Hypothalamus (tissue), 51 donors: Measurements from ENCODE around the gene TGM1.
"Not testable (repeated sequence)": the region's sequence is repeated elsewhere in the genome, so short reads cannot be mapped to it uniquely, and the experiment has no call there.

Experiments used
- DNase-seq, 51 donors: peaks; one replicate each; lab custom pipeline; 2025; lab: John Stamatoyannopoulos, UW

Gene TGM1

GRCh38 chr14:24255931-24256711 lies 6.9 kb downstream of the TGM1 start:
- DNase-seq: no peak

- DNase-seq: no peak
Measured at GRCh38 chr14:24255438-24255837, 7.5 kb downstream of the TGM1 start.

- no peak for DNase-seq
Measured at GRCh38 chr14:24254630-24255392, 8.2 kb downstream of the TGM1 start.

DNA sequence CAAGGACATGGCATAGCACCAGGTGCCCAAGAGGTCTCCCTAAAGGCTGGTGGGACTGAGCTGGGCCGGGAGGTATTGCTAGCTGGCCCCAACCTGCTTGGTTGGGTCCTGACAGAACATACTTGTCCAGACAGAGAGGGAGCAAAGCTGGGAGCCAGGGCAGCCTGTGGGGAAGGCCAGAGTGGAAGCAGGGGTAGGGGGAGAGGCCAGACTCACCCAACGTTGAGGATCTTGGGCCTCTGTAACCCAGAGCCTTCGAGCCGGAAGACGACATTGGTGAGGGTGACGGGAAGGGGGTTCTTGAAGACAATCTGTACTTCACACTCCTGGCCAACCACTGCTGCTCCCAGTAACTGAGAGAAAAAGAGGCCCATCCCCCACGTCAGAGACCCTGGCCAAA lies 9.0 kb downstream of the TGM1 start:
- DNase-seq: no peak

DNA sequence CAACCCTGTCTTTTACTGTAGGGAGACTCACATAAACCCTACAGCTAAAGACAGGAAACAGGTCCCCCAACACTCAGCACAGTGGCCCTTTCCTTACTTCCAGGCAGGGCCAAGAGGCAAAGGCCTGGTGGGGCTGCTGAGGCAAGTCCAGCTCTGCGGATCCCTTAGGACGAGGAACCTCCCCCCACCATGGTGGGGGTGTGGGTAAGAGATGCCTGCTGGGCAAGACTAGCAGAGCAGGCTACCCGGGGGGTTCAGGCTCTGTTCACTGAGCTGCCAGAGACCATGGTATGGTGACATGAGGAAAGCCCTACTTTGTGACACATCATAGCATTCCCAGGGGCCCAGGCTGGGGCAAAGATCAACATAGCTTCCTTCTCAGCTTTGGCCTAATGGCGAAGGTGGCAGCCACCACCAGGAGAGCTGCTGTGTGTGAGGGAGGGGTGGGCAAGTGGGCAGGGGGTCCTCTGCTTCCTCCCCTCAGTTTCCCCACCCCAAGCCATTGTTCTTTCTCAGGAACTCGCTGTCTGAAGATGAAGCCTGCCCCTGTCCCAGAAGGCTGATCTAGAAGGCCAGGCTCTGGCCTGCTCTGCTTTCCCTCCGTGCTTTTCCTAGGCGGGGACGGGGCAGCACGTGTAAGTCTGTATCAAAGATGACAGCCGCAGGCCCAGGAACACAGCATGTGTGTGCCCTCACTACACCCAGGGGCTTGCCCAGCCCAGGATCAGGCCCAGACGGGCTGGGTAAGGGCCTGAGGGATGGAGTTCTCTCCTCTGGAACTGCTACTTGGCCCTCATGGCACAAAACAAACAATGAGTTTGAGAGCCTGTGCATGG lies 10.5 kb downstream of the TGM1 start:
- DNase-seq: no peak

- DNase-seq: no peak
Measured at GRCh38 chr14:24251880-24252288, 11.1 kb downstream of the TGM1 start.

GRCh38 chr14:24250354-24250753 lies 12.6 kb downstream of the TGM1 start:
- no peak for DNase-seq

DNA sequence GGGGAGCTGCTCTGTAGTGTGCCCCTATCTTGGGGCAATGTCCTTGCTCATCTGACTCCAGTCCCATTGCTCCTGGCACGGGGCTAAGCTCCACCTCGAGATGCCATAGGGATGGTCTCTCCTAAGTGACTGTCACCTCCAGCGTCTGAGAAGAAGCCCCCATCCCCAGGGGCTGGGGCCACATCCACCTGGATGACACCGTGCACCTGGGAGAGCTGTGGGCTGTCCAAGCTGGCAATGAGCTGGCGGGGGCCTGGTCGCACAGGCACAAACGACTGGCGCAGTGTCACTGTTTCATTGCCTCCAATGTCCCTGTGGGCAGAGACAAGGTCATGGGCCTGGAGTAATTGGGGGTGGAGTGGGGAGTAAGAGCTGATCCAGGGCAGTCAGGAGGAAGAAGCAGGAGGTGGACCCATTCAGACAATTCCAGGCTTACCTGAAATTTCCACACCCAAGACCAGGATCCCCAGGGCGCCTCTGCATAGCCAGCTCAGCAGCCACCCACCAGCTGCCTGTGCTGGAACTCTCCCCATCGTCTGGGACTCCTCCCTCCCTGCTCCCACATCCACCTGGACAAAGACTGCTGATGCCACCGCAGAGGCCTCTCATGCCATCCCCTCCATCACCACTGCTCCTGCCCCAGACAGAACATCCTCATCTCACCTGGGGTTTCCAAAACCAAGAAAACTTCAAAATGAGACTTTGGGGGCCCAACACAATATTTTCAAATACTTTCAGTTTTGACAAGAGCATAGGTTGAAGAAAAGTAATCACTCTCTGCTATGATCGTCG lies 13.6 kb downstream of the TGM1 start:
- DNase-seq: no peak

DNA sequence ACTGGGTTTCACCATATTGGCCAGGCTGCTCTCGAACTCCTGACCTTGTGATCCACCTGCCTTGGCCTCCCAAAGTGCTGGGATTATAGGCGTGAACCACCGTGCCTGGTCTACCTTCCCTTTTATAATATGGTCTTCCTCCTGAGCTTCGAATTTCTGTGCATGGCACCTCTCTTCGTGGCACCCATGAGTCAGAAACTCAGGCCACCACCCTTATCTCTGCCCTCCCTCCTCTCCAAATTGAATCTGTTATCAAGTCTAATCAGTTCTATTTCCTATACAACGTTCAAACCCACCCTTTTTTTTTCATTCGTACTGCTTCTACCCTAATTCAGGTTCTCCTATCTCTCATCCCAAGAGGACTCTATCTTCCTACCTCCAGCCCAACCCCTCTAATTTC lies 15.6 kb downstream of the TGM1 start:
- DNase-seq: no peak

- DNase-seq: no peak
Measured at GRCh38 chr14:24246765-24247212, 16.2 kb downstream of the TGM1 start.

GRCh38 chr14:24245350-24245749 lies 17.6 kb downstream of the TGM1 start:
- not testable (repeated sequence) for DNase-seq

GRCh38 chr14:24243336-24243836 lies 19.6 kb downstream of the TGM1 start:
- DNase-seq: peak in 1 of 51 donors; percentile 45

GRCh38 chr14:24241829-24242443 lies 21.0 kb downstream of the TGM1 start:
- DNase-seq: peak in 32 of 51 donors; percentile 84 to 99 (median 94)

DNA sequence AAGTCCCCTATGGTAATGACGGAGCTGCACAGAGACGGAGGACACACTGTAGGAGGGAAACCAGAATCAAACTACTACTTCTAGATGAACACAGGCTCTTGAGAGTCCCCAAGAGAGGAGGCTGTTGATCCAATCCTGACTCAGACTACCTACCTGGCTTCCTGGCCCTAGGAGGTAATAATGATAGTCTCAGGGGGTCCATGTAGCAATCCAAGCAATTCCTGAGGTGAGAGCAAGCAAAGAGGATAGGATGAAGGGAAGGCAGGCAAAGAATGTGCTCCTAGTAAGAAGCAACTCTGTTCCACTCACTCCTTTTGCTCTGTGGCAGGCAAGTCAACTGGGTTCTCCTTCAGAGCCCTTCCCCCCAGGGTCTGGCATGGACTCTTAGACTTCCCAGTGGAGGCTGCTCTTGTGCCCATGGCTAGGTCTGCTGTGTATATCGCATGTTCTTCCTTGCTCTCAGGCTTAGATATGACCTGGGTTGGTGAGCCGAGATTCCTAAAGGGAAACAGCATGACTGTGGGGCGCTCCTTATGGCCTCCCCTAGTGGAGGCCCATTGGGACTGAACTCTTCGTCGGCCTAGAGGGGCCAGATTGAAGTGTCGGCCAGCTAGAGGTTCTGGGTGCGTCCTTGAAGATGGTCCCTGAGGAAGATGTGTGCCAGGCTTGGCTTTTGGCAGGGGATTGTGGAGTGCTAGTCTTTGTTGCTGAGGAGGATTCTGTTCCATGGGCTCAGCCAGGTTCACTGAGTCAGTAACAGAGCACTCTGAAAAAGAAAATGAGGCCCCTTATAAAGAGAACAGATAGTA lies 22.7 kb downstream of the TGM1 start:
- DNase-seq: no peak

DNA sequence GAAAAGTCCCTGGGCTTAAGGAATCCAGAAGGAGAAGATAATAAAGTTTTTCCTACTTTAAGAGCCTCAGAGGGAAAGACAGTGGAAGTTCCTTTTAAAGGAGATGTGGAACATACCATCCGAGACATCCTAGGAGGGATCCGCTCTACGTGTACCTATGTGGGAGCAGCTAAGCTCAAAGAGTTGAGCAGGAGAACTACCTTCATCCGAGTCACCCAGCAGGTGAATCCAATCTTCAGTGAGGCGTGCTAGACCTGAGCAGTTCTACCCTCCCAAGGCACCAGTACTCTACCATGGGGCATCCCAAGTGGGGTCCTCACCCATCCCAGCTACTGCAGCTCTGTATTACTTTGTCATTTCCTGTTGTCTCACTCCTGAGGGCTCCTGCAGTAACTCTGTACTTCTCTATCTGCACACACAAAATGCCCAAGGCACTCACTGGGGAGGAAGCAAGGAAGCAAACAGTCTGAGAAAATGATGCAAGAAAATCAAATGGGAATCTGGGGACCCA lies 24.4 kb downstream of the TGM1 start:
- DNase-seq: no peak

DNA sequence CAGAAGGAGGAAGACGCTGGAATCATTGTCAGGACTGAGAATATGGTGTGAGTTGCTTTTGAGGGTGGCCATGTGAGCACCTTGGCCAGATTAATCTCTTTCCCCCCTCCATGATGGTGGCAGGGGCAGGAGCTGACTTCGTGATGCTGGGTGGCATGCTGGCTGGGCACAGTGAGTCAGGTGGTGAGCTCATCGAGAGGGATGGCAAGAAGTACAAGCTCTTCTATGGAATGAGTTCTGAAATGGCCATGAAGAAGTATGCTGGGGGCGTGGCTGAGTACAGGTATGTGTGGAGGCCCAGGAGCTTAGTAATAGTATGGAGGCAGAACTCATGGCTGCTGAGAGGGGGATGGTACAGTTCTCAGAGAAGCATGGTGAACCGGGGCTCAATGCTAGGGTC lies 24.9 kb downstream of the TGM1 start:
- DNase-seq: peak in 1 of 51 donors; percentile 28

- no peak for DNase-seq
Measured at GRCh38 chr14:24237463-24237955, 25.5 kb downstream of the TGM1 start.
